ENCODE data around the gene LAMA2. TPM values are rescaled to one million over a fixed set of nuclear protein-coding genes. Genes with fewer than 3 reads are reported as not detected.

LAMA2 gene
- total RNA-seq, 1 experiment from 2014 or later: 4.2 TPM

DNA sequence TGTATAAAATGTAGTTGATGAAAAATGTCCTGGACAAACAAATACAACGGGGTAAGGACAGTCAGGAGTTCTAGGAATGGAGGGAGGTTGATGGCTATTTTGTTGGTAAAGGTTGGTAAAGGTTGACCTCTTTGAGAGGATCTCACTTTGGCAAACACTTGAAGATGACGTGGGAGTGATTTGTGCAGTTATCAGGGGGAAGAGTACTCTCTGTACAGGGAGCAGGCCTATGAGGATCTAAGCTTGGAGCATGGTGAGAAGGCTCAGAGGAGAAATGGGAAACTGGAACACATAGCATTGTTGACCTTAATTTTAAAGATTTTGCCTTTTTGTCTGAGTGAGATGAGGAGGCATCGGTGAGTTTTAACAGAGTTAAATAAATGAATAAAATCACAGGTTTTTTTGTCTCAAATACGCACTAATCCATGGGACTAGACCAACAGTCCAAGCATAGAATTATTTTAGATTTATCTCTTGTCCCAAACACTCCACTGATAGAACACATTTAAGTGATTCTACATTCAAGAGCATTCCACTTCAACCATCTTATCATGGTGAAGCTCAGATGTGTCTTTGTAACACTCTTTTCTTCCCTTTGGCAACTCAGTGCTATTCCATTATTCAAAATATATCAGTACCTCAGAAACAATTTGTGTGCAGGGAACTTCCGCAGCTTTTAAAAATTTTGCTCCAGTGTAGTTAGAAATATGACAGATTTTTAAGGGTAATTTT lies 5.7 kb downstream of the LAMA2 start:
- no peak overlapping the region for H3K4ac ChIP-seq (ENCODE audit: low read depth, low read length)
- no CpG with 5 or more reads among the region's 5 CpGs for WGBS (ENCODE audit: extremely low coverage, insufficient read length, low lambda C conversion rate)
- H2AFZ ChIP-seq (ENCODE audit: low read length): no peak overlapping the region
- no peaks in the 10 kb centered on the region for H3K79me1 ChIP-seq (ENCODE audit: insufficient read depth, low read depth, low read length, poor library complexity, severe bottlenecking)
- no peak overlapping the region for H2BK15ac ChIP-seq (ENCODE audit: low read depth, low read length)
- no peak overlapping the region for H4K8ac ChIP-seq (replicated peaks; ENCODE audit: insufficient read length, low read depth, low read length)
- H4K5ac ChIP-seq (ENCODE audit: insufficient read length, low read depth, low read length): no peak overlapping the region
- no peaks in the 10 kb centered on the region for H3K27me3 ChIP-seq (ENCODE audit: insufficient read depth, low read length)
- H3K23ac ChIP-seq (ENCODE audit: insufficient read length, low read depth, low read length): no peak overlapping the region
- H3K9ac ChIP-seq (ENCODE audit: extremely low read depth, insufficient read length, low read length): no peak overlapping the region
- H3T11ph ChIP-seq (ENCODE audit: low read length): no peak overlapping the region
- TF ChIP-seq, protein P1, sequence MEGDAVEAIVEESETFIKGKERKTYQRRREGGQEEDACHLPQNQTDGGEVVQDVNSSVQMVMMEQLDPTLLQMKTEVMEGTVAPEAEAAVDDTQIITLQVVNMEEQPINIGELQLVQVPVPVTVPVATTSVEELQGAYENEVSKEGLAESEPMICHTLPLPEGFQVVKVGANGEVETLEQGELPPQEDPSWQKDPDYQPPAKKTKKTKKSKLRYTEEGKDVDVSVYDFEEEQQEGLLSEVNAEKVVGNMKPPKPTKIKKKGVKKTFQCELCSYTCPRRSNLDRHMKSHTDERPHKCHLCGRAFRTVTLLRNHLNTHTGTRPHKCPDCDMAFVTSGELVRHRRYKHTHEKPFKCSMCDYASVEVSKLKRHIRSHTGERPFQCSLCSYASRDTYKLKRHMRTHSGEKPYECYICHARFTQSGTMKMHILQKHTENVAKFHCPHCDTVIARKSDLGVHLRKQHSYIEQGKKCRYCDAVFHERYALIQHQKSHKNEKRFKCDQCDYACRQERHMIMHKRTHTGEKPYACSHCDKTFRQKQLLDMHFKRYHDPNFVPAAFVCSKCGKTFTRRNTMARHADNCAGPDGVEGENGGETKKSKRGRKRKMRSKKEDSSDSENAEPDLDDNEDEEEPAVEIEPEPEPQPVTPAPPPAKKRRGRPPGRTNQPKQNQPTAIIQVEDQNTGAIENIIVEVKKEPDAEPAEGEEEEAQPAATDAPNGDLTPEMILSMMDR (conservative IDR thresholded peaks at IDR 0.05): no peak
- no peak overlapping the region for H3K56ac ChIP-seq (ENCODE audit: insufficient read length, low read depth, low read length)
- H3K36me3 Mint-ChIP-seq (ENCODE audit: insufficient read depth in 1 of 3, low read depth in 3 of 3): no peaks in the 10 kb centered on the region
- no peaks in the 10 kb centered on the region for H3K79me2 ChIP-seq (ENCODE audit: insufficient read depth, low read length)
- H3K4me2 ChIP-seq (ENCODE audit: insufficient read depth, insufficient read length, low read length): no peak overlapping the region
- H3K23me2 ChIP-seq (ENCODE audit: insufficient read length, low read depth, low read length, poor library complexity, severe bottlenecking): no peaks in the 10 kb centered on the region
- H2BK120ac ChIP-seq (ENCODE audit: low read depth, low read length, poor library complexity, severe bottlenecking): no peak overlapping the region
- H3K4me1 ChIP-seq (ENCODE audit: insufficient read depth, low read length): no peaks in the 10 kb centered on the region
- no peak overlapping the region for H4K91ac ChIP-seq (ENCODE audit: insufficient read length, low read depth, low read length)
- no peaks in the 10 kb centered on the region for H4K20me1 ChIP-seq (ENCODE audit: control insufficient read depth, insufficient read depth, insufficient read length)
- no peak overlapping the region; a peak in 1 of 7 replicates for H3K27ac Mint-ChIP-seq
- H3K9me3 ChIP-seq (ENCODE audit: control insufficient read depth, low read depth, low read length): no peaks in the 10 kb centered on the region
- H2BK5ac ChIP-seq (ENCODE audit: insufficient read length, low read length): no peak overlapping the region
- H3K4me3 Mint-ChIP-seq: no peak overlapping the region
- no peak overlapping the region for H3K14ac ChIP-seq (ENCODE audit: insufficient read depth, low read length)
- no peaks in the 10 kb centered on the region for H3K27me3 Mint-ChIP-seq (ENCODE audit: low read depth)
- no peak overlapping the region for H2AK5ac ChIP-seq (ENCODE audit: insufficient read length, low read length)
- no peaks in the 10 kb centered on the region for H3K9me3 Mint-ChIP-seq
- H2BK12ac ChIP-seq (ENCODE audit: insufficient read length, low read depth, low read length): no peak overlapping the region
- H3K18ac ChIP-seq (ENCODE audit: insufficient read length, low read depth, low read length): no peak overlapping the region
- no peak overlapping the region for H2BK20ac ChIP-seq (ENCODE audit: low read depth, low read length, poor library complexity, severe bottlenecking)
- H3K4me1 Mint-ChIP-seq: no peaks in the 10 kb centered on the region
- no peak for DNase-seq
- H3K27ac ChIP-seq (ENCODE audit: insufficient read length, low read depth, low read length): no peak overlapping the region
